ENCODE data around the gene FCHO1.
A peak's percentile ranks its signal among the peaks of the same experiment; 100 is the strongest.

The FCHO1 gene

GRCh38 chr19:17735410-17735809 is 15.9 kb upstream of the FCHO1 start:
- no peak for DNase-seq (ENCODE audit: low read depth in 2 of 2)

- DNase-seq (ENCODE audit: low read depth in 2 of 2) = no peak
These were observed 13.6 kb upstream of the FCHO1 start for GRCh38 chr19:17737690-17738153.

GRCh38 chr19:17739121-17739875 is 12.0 kb upstream of the FCHO1 start:
- no peak for DNase-seq (ENCODE audit: low read depth in 2 of 2)

GRCh38 chr19:17741456-17741855 is 9.8 kb upstream of the FCHO1 start:
- DNase-seq (ENCODE audit: low read depth in 2 of 2) = no peak

GRCh38 chr19:17743874-17744580 is 7.2 kb upstream of the FCHO1 start:
- DNase-seq (ENCODE audit: low read depth in 2 of 2) = no peak

GRCh38 chr19:17747205-17748098 is 3.8 kb upstream of the FCHO1 start:
- peak; percentile 92 for DNase-seq (ENCODE audit: low read depth in 2 of 2)

GRCh38 chr19:17748884-17749638 is 2.2 kb upstream of the FCHO1 start:
- DNase-seq (ENCODE audit: low read depth in 2 of 2) = no peak

- peak in 1 of 2 donors; percentile 26 for DNase-seq (ENCODE audit: low read depth in 2 of 2)
These were observed 1.4 kb upstream of the FCHO1 start for GRCh38 chr19:17749912-17750317.

- DNase-seq (ENCODE audit: low read depth in 2 of 2) = no peak
These were observed 616 bp downstream of the FCHO1 start for GRCh38 chr19:17751912-17752273.

GRCh38 chr19:17752865-17753639 is 1.8 kb downstream of the FCHO1 start:
- DNase-seq (ENCODE audit: low read depth in 2 of 2) = no peak

GRCh38 chr19:17753976-17754375 is 2.7 kb downstream of the FCHO1 start:
- no peak for DNase-seq (ENCODE audit: low read depth in 2 of 2)

GRCh38 chr19:17754634-17755442 is 3.6 kb downstream of the FCHO1 start:
- no peak for DNase-seq (ENCODE audit: low read depth in 2 of 2)

GRCh38 chr19:17755443-17755890 is 4.2 kb downstream of the FCHO1 start:
- DNase-seq (ENCODE audit: low read depth in 2 of 2) = no peak

GRCh38 chr19:17755977-17756670 is 4.8 kb downstream of the FCHO1 start:
- no peak for DNase-seq (ENCODE audit: low read depth in 2 of 2)

GRCh38 chr19:17757125-17757524 is 5.8 kb downstream of the FCHO1 start:
- DNase-seq (ENCODE audit: low read depth in 2 of 2) = no peak

- DNase-seq (ENCODE audit: low read depth in 2 of 2) = no peak
These were observed 7.2 kb downstream of the FCHO1 start for GRCh38 chr19:17758515-17758914.

GRCh38 chr19:17761148-17761547 is 9.9 kb downstream of the FCHO1 start:
- DNase-seq (ENCODE audit: low read depth in 2 of 2) = no peak

GRCh38 chr19:17762505-17763229 is 11.4 kb downstream of the FCHO1 start:
- no peak for DNase-seq (ENCODE audit: low read depth in 2 of 2)

Measured in stimulated activated CD4-positive, alpha-beta T cell treated with anti-CD3 and anti-CD28 coated beads, Interleukin-4, amount 100 ng/mL, for 48 hours (primary cell).